ENCODE data around the gene RSU1. TPM values are rescaled to one million over a fixed set of nuclear protein-coding genes. Genes with fewer than 3 reads are reported as not detected.

The RSU1 gene
- total RNA-seq, 4 donors from 2014 or later, result 57.5 to 121 (median 81.6) TPM

- TF ChIP-seq, protein P1, sequence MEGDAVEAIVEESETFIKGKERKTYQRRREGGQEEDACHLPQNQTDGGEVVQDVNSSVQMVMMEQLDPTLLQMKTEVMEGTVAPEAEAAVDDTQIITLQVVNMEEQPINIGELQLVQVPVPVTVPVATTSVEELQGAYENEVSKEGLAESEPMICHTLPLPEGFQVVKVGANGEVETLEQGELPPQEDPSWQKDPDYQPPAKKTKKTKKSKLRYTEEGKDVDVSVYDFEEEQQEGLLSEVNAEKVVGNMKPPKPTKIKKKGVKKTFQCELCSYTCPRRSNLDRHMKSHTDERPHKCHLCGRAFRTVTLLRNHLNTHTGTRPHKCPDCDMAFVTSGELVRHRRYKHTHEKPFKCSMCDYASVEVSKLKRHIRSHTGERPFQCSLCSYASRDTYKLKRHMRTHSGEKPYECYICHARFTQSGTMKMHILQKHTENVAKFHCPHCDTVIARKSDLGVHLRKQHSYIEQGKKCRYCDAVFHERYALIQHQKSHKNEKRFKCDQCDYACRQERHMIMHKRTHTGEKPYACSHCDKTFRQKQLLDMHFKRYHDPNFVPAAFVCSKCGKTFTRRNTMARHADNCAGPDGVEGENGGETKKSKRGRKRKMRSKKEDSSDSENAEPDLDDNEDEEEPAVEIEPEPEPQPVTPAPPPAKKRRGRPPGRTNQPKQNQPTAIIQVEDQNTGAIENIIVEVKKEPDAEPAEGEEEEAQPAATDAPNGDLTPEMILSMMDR (IDR thresholded peaks at IDR 0.05), result no peak
- ATAC-seq (ENCODE audit: low FRiP score) (no peak), DNase-seq (ENCODE audit: low spot score) (no peak)
Observed at GRCh38 chr10:16606421-16606820, 210.8 kb downstream of the RSU1 start.

DNA sequence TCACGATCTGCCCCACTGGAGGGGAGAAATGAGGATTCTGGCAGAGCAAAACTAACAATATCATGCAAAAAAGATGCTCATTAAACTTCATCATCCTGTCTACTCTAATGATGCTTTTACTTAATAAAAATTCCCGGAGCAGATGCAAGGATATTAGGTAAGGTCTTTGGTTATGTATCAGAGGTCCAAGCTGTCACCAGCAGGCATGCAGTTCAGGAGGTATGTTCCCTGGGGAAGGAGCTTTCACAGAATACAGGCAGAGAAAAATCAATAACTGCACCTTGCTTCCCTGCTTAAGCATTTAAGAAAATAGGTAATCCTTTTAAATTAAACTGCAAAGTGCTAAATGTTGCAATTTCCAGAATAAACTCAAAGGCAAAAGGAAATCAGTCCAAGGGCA is 213.9 kb downstream of the RSU1 start:
- TF ChIP-seq, protein P1 (IDR thresholded peaks at IDR 0.05), result no peak
- ATAC-seq (ENCODE audit: low FRiP score) (no peak), DNase-seq (ENCODE audit: low spot score) (no peak)

DNA sequence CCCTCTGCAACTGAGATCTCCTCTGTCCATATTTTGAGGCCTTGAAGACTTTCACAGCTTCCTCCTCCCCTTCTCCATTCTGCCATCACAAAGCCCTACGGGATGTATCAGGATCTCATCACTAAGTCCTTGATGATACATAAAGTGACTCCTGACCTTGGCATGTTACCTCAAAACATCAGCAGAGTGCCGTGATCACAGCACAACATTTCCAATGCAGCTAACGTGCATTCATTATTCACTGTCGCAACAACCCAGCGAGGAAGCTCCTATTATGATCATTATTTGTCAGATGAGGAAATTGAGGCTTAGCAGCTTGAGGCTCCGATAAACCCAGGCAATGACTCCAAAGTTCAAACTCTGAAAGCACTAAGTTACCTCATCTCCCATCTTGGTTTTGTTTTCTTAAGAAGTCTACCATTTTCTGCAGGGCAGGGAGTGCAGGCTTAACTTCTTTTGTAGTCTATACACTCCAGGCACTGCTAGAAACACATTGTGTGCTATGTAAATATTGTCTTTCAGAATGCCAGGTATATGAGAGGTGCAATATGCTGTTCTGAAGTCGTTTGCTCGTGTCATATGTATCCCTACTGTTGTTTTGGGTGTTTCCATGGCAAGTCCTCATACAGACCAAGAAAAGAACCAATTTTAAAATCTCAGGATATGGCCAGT is 215.0 kb downstream of the RSU1 start:
- TF ChIP-seq, protein P1 (IDR thresholded peaks at IDR 0.05), result no peak
- ATAC-seq (ENCODE audit: low FRiP score) (no peak), DNase-seq (ENCODE audit: low spot score) (no peak)

- TF ChIP-seq, protein P1 (IDR thresholded peaks at IDR 0.05), result no peak
- no peak for ATAC-seq (ENCODE audit: low FRiP score)
- no peak for DNase-seq (ENCODE audit: low spot score)
Observed at GRCh38 chr10:16599662-16600061, 217.6 kb downstream of the RSU1 start.

GRCh38 chr10:16597656-16598055 is 219.6 kb downstream of the RSU1 start:
- TF ChIP-seq, protein P1 (IDR thresholded peaks at IDR 0.05), result no peak
- no peak for ATAC-seq (ENCODE audit: low FRiP score)
- DNase-seq (ENCODE audit: low spot score), result no peak

- TF ChIP-seq, protein P1 (IDR thresholded peaks at IDR 0.05), result no peak
- ATAC-seq (ENCODE audit: low FRiP score), result no peak
- no peak for DNase-seq (ENCODE audit: low spot score)
Observed at GRCh38 chr10:16592378-16592777, 224.8 kb downstream of the RSU1 start.
